ENCODE results near the gene EFNA1.

EFNA1 gene

DNA sequence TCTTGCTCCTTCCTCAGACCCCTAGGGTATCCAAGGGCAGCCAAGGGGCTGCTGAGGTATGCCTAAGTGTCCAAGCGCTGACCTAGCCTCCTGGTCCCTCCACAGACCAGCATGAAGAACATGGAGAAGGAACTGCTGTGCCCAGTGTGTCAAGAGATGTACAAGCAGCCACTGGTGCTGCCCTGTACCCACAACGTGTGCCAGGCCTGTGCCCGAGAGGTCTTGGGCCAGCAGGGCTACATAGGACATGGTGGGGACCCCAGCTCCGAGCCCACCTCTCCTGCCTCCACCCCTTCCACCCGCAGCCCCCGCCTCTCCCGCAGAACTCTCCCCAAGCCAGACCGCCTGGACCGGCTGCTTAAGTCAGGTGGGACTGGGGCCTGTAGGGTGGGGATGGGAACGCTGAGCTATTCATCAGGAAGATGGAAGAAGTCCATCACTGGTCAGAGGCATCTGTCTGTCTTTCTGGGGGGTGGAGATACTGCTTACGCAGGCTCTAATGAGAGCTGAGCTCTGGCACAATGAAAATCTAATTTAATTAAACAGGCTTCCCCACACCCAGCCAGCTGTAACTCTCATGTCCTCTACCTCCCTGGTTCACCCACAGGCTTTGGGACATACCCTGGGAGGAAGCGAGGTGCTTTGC is 47.7 kb downstream of the EFNA1 start:
- H3K9me3 ChIP-seq (ENCODE audit: control insufficient read depth, insufficient read depth, low read depth, low read length): no peaks in the 10 kb centered on the region
- CTCF ChIA-PET: interaction anchor here (0.5 to 12.2 kb wide), 13 partner anchors 18 to 149 kb away, joined by 3 to 439 read pairs (median 4); no protein-coding TSS in a partner anchor
- no peak overlapping the region for H3K27ac ChIP-seq (ENCODE audit: extremely low read depth, low read depth, low read length)
- no peak overlapping the region for H3K4me3 ChIP-seq (ENCODE audit: low read depth, low read length)
- no peak for TF ChIP-seq PRDM1 (tag by site-specific recombination; IDR thresholded peaks at IDR 0.05)
- TF ChIP-seq ZNF660 (tag by site-specific recombination; IDR thresholded peaks at IDR 0.05): no peak
- TF ChIP-seq ZNF138 (tag by site-specific recombination; IDR thresholded peaks at IDR 0.05; ENCODE audit: borderline replicate concordance): no peak
- TF ChIP-seq ZSCAN16 (tag by site-specific recombination; IDR thresholded peaks at IDR 0.05): no peak
- TF ChIP-seq, protein P1, sequence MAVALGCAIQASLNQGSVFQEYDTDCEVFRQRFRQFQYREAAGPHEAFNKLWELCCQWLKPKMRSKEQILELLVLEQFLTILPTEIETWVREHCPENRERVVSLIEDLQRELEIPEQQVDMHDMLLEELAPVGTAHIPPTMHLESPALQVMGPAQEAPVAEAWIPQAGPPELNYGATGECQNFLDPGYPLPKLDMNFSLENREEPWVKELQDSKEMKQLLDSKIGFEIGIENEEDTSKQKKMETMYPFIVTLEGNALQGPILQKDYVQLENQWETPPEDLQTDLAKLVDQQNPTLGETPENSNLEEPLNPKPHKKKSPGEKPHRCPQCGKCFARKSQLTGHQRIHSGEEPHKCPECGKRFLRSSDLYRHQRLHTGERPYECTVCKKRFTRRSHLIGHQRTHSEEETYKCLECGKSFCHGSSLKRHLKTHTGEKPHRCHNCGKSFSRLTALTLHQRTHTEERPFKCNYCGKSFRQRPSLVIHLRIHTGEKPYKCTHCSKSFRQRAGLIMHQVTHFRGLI (tag by site-specific recombination; IDR thresholded peaks at IDR 0.05): no peak
- TF ChIP-seq, protein P2, sequence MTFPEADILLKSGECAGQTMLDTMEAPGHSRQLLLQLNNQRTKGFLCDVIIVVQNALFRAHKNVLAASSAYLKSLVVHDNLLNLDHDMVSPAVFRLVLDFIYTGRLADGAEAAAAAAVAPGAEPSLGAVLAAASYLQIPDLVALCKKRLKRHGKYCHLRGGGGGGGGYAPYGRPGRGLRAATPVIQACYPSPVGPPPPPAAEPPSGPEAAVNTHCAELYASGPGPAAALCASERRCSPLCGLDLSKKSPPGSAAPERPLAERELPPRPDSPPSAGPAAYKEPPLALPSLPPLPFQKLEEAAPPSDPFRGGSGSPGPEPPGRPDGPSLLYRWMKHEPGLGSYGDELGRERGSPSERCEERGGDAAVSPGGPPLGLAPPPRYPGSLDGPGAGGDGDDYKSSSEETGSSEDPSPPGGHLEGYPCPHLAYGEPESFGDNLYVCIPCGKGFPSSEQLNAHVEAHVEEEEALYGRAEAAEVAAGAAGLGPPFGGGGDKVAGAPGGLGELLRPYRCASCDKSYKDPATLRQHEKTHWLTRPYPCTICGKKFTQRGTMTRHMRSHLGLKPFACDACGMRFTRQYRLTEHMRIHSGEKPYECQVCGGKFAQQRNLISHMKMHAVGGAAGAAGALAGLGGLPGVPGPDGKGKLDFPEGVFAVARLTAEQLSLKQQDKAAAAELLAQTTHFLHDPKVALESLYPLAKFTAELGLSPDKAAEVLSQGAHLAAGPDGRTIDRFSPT (tag by site-specific recombination; IDR thresholded peaks at IDR 0.05): peak; percentile 35; the same call in 1 of the 2 replicates
- TF ChIP-seq, protein P3, sequence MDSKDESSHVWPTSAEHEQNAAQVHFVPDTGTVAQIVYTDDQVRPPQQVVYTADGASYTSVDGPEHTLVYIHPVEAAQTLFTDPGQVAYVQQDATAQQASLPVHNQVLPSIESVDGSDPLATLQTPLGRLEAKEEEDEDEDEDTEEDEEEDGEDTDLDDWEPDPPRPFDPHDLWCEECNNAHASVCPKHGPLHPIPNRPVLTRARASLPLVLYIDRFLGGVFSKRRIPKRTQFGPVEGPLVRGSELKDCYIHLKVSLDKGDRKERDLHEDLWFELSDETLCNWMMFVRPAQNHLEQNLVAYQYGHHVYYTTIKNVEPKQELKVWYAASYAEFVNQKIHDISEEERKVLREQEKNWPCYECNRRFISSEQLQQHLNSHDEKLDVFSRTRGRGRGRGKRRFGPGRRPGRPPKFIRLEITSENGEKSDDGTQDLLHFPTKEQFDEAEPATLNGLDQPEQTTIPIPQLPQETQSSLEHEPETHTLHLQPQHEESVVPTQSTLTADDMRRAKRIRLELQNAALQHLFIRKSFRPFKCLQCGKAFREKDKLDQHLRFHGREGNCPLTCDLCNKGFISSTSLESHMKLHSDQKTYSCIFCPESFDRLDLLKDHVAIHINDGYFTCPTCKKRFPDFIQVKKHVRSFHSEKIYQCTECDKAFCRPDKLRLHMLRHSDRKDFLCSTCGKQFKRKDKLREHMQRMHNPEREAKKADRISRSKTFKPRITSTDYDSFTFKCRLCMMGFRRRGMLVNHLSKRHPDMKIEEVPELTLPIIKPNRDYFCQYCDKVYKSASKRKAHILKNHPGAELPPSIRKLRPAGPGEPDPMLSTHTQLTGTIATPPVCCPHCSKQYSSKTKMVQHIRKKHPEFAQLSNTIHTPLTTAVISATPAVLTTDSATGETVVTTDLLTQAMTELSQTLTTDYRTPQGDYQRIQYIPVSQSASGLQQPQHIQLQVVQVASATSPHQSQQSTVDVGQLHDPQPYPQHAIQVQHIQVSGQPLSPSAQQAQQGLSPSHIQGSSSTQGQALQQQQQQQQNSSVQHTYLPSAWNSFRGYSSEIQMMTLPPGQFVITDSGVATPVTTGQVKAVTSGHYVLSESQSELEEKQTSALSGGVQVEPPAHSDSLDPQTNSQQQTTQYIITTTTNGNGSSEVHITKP (tag by site-specific recombination; IDR thresholded peaks at IDR 0.05): 0 out of 2 replicates have a peak, but pooled peaks have one; percentile 43
- no peaks in the 10 kb centered on the region for H3K4me1 ChIP-seq (ENCODE audit: control insufficient read depth, insufficient read depth, low read length)
- POLR2A ChIA-PET: interaction anchor here (0.5 to 3.1 kb wide), 4 partner anchors 18 to 658 kb away, joined by 3 to 13 read pairs (median 4); partner anchors contain the start of gene SLC50A1
- H3K36me3 ChIP-seq (ENCODE audit: control insufficient read depth in 2 of 2, insufficient read depth in 1 of 2, low read length in 2 of 2): peaks cover 5 to 12% of the 10 kb centered on the region in 2 experiments; a peak in 2 of 3 replicates

DNA sequence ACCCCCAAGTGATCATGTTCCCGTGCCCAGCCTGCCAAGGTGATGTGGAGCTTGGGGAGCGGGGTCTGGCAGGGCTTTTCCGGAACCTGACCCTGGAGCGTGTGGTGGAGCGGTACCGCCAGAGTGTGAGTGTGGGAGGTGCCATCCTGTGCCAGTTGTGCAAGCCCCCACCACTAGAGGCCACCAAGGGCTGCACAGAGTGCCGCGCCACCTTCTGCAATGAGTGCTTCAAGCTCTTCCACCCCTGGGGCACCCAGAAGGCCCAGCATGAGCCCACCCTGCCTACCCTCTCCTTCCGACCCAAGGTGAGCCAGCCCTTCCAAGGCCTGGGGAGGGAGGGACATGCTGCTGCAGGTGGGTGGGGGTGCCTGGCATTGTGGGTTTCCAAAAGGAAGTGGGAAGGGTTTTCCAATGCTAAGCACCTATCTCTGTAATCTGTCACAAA is 48.3 kb downstream of the EFNA1 start:
- CTCF ChIA-PET: interaction anchor here (0.5 to 12.2 kb wide), 10 partner anchors 17 to 102 kb away, joined by 3 to 439 read pairs (median 4); no protein-coding TSS in a partner anchor
- no peak overlapping the region for H3K27ac ChIP-seq (ENCODE audit: extremely low read depth, low read depth, low read length)
- no peak overlapping the region for H3K4me3 ChIP-seq (ENCODE audit: low read depth, low read length)
- peaks cover 5 to 7% of the 10 kb centered on the region in 2 experiments; a peak in 2 of 3 replicates for H3K36me3 ChIP-seq (ENCODE audit: control insufficient read depth in 2 of 2, insufficient read depth in 1 of 2, low read length in 2 of 2)
- POLR2A ChIA-PET: interaction anchor here (0.8 to 1.6 kb wide), 2 partner anchors 17 to 51 kb away, joined by 3 to 5 read pairs; no protein-coding TSS in a partner anchor
- no peaks in the 10 kb centered on the region for H3K9me3 ChIP-seq (ENCODE audit: control insufficient read depth, insufficient read depth, low read depth, low read length)
- no peaks in the 10 kb centered on the region for H3K4me1 ChIP-seq (ENCODE audit: control insufficient read depth, insufficient read depth, low read length)
- TF ChIP-seq ZNF843 (tag by site-specific recombination; IDR thresholded peaks at IDR 0.05): no peak
- TF ChIP-seq, protein P4, sequence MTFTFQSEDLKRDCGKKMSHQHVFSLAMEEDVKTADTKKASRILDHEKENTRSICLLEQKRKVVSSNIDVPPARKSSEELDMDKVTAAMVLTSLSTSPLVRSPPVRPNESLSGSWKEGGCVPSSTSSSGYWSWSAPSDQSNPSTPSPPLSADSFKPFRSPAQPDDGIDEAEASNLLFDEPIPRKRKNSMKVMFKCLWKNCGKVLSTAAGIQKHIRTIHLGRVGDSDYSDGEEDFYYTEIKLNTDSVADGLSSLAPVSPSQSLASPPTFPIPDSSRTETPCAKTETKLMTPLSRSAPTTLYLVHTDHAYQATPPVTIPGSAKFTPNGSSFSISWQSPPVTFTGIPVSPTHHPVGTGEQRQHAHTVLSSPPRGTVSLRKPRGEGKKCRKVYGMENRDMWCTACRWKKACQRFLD (tag by site-specific recombination; IDR thresholded peaks at IDR 0.05): no peak
- TF ChIP-seq, protein P2 (tag by site-specific recombination; IDR thresholded peaks at IDR 0.05): peak; percentile 15; the same call in 1 of the 2 replicates
- TF ChIP-seq, protein P5, sequence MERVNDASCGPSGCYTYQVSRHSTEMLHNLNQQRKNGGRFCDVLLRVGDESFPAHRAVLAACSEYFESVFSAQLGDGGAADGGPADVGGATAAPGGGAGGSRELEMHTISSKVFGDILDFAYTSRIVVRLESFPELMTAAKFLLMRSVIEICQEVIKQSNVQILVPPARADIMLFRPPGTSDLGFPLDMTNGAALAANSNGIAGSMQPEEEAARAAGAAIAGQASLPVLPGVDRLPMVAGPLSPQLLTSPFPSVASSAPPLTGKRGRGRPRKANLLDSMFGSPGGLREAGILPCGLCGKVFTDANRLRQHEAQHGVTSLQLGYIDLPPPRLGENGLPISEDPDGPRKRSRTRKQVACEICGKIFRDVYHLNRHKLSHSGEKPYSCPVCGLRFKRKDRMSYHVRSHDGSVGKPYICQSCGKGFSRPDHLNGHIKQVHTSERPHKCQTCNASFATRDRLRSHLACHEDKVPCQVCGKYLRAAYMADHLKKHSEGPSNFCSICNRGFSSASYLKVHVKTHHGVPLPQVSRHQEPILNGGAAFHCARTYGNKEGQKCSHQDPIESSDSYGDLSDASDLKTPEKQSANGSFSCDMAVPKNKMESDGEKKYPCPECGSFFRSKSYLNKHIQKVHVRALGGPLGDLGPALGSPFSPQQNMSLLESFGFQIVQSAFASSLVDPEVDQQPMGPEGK (tag by site-specific recombination; IDR thresholded peaks at IDR 0.05): 0 out of 2 replicates have a peak, but pooled peaks have one; percentile 12
- TF ChIP-seq, protein P6, sequence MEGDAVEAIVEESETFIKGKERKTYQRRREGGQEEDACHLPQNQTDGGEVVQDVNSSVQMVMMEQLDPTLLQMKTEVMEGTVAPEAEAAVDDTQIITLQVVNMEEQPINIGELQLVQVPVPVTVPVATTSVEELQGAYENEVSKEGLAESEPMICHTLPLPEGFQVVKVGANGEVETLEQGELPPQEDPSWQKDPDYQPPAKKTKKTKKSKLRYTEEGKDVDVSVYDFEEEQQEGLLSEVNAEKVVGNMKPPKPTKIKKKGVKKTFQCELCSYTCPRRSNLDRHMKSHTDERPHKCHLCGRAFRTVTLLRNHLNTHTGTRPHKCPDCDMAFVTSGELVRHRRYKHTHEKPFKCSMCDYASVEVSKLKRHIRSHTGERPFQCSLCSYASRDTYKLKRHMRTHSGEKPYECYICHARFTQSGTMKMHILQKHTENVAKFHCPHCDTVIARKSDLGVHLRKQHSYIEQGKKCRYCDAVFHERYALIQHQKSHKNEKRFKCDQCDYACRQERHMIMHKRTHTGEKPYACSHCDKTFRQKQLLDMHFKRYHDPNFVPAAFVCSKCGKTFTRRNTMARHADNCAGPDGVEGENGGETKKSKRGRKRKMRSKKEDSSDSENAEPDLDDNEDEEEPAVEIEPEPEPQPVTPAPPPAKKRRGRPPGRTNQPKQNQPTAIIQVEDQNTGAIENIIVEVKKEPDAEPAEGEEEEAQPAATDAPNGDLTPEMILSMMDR (tag by site-specific recombination; IDR thresholded peaks at IDR 0.05): 0 out of 2 replicates have a peak, but pooled peaks have one; percentile 30
- TF ChIP-seq, protein P7, sequence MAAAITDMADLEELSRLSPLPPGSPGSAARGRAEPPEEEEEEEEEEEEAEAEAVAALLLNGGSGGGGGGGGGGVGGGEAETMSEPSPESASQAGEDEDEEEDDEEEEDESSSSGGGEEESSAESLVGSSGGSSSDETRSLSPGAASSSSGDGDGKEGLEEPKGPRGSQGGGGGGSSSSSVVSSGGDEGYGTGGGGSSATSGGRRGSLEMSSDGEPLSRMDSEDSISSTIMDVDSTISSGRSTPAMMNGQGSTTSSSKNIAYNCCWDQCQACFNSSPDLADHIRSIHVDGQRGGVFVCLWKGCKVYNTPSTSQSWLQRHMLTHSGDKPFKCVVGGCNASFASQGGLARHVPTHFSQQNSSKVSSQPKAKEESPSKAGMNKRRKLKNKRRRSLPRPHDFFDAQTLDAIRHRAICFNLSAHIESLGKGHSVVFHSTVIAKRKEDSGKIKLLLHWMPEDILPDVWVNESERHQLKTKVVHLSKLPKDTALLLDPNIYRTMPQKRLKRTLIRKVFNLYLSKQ (tag by site-specific recombination; IDR thresholded peaks at IDR 0.05; ENCODE audit: borderline replicate concordance): no peak
- no peak for TF ChIP-seq ZNF530 (tag by site-specific recombination; IDR thresholded peaks at IDR 0.05; ENCODE audit: low read depth)
- TF ChIP-seq SCRT2 (tag by site-specific recombination; IDR thresholded peaks at IDR 0.05): no peak

Measured in HEK293 (cell line).